Muscle of arm (tissue), 12 donors: ENCODE measurements around the gene ZNF615. TPM values are rescaled to one million over a fixed set of nuclear protein-coding genes. Genes with fewer than 3 reads are reported as not detected.
A peak's percentile ranks its signal among the peaks of the same experiment; 100 is the strongest.
"Not testable (repeated sequence)": the region's sequence is repeated elsewhere in the genome, so short reads cannot be mapped to it uniquely, and the experiment has no call there.

ENCODE experiments used
- DNase-seq: peaks from one replicate; pipeline ENCODE4 v3.0.0-alpha.2; 2013
- polyA plus RNA-seq, 12 donors: library from polyadenylated mRNA; unstranded; fragments of 120-200 nt; gene quantifications; one replicate each; pipeline ENCODE4 v1.2.1, GENCODE V29; 2013; ENCODE audit not compliant: insufficient read length in 12 of 12

ZNF615 gene
- polyA plus RNA-seq, 12 donors: 8.0 to 13.8 (median 11.3) TPM; not detected in 1

DNA sequence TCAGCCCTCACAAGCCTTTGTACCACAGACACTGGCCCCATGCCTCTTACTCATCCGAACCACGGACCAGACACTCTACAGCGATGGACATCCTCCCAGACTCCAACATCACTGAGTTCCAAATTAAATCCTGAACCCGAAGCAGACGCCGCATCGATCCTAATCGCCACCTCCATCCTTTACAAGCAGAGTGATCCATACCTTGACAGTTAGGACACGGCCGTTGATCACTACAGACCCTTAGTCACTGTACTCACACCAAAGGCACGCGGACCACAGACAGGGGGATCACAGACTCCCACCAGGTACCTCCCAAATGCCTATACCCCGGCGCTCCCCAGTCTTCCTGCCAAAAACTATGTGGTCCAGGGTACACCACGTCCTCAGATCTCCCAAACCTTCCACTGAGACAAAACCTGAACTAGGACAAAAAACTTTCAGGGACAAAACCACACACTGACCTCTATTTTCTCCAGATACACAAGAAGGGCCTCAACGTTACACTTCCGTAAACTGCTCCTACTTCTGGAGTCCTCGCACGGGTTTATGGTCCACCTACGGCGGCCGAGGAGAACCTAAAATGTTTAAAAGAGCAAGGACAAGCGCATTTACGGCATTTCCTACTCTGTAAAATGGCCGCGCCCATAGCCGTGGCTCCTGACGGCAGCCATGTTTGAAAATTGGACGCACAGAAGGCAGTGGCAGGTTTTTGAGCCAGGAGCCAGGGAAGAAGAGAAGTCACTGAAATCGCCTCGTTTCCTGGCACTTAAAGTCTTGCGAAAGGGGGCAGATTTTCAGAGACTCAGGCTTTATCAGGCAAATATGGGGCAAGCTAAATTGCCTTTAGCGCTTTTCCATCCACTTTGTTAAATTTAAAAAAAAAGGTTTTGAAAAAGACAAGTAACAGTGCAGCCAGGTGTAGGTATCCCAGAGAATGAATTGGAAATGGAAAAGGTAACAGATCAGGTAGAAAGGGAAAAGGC lies 21.4 kb downstream of the ZNF615 start, which contains the start of gene ZNF350:
Gene ZNF350, minus strand, starts transcription at position 532 of the 983 bp plus-strand sequence. CDS start 12,480 bp downstream, outside the sequence.
- peak; percentile 95 for DNase-seq

GRCh38 chr19:51983361-51983760 lies 24.6 kb downstream of the ZNF615 start:
- DNase-seq: no peak

GRCh38 chr19:51980926-51981325 lies 27.1 kb downstream of the ZNF615 start:
- DNase-seq: not testable (repeated sequence)

- DNase-seq: no peak
Observed at GRCh38 chr19:51980116-51980736, 27.8 kb downstream of the ZNF615 start.

DNA sequence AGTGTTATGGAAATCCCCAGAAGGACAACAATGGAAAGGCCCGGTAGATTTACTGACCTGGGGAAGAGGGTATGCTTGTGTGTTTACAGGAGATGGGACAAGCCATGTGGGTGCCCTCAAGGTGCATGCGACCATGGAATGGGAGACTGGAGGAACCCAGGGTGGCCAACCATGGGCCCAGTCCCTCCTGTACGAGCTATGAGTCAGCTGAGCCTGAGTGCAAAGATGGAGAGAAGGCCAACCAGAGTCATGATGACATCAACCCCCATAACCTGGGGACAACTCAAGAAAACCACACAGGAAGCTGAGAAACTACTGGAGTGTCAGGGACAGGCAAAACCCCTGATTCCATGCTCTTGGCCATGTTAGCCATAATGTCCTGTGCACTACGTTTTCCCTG lies 29.1 kb downstream of the ZNF615 start:
- no peak for DNase-seq

DNA sequence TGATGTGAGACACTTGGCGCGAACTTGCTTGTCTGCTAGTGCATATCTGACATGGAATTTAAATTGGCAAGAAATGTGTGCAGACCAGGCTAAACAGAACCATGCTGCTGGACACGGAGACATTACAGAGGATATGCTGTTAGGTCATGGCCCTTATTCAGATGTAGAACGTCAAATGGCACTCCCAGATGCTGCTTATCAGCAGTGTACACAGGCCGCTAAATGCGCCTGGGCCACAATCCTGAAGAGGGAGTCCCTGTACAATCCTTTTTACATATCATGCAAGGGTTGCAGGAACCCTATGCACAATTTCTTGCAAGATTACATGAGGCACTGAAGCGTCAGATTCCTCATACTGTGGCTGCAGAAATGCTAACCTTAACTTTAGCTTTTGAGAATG lies 30.7 kb downstream of the ZNF615 start:
- DNase-seq: no peak

DNA sequence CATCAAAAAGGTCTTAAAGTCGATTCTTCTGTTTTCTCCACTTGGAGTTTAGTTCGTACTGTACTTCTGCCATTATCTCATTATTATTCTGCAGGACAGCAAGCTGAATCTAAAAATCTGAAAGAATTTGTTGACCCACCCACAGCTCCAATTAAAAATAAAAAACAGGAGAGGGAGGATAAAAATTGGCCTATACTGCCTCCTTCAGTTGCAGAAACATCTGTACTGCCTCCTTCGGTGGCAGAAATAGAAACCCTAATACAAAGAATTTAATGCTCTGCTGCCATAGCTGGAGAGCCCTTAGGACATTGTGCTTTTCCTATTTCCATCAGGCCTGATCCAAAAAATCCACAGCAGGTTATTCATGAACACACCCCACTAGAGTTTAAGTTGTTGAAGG lies 31.2 kb downstream of the ZNF615 start:
- DNase-seq: no peak

GRCh38 chr19:51975787-51976186 lies 32.2 kb downstream of the ZNF615 start:
- DNase-seq: not testable (repeated sequence)

GRCh38 chr19:51971624-51972023 lies 36.4 kb downstream of the ZNF615 start:
- DNase-seq: no peak

DNA sequence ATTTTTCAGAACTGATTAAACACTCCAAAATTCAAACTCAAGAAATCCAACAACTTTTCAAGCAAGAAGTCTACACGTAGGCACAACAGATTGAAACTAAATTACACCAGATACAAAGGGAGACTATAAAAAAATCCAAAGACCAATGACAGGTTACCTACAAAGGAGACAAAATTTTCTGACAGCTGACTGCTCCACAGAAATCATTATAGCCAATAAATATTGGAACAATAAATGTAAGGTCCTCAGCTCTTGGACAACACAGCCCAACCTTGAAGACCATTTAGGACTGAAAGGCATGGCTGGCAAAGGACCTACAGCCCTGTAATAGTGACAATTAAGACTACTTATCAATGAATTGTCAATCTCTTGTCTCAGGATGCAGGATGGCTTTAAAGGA lies 37.3 kb downstream of the ZNF615 start:
- DNase-seq: no peak

- DNase-seq: no peak
Observed at GRCh38 chr19:51965583-51965982, 42.4 kb downstream of the ZNF615 start.

- not testable (repeated sequence) for DNase-seq
Observed at GRCh38 chr19:51960621-51961233, 47.3 kb downstream of the ZNF615 start.

DNA sequence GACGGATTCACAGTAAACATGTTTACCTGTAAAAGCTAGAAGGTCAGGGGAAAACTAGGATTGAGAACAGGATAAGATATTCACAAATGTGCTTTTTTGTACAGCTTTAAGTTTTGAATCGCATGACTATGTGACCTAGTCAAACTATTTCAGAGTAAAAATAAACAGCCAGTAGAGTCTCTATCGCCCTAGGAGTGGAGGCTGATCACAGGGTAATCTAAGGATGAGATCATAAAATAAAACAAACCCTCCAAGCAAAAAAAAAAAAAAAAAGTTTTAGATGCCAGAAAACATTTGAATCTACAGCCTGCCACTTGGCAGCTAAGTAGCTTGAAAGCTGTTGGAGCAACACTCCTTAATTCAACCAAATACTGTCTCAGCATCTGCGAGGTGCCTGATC lies 48.2 kb downstream of the ZNF615 start:
- no peak for DNase-seq

- DNase-seq: not testable (repeated sequence)
Observed at GRCh38 chr19:51957846-51958245, 50.2 kb downstream of the ZNF615 start.

- DNase-seq: peak; percentile 71
Observed at GRCh38 chr19:51948975-51949374, 59.0 kb downstream of the ZNF615 start.

GRCh38 chr19:51946602-51947001 lies 61.4 kb downstream of the ZNF615 start:
- no peak for DNase-seq

DNA sequence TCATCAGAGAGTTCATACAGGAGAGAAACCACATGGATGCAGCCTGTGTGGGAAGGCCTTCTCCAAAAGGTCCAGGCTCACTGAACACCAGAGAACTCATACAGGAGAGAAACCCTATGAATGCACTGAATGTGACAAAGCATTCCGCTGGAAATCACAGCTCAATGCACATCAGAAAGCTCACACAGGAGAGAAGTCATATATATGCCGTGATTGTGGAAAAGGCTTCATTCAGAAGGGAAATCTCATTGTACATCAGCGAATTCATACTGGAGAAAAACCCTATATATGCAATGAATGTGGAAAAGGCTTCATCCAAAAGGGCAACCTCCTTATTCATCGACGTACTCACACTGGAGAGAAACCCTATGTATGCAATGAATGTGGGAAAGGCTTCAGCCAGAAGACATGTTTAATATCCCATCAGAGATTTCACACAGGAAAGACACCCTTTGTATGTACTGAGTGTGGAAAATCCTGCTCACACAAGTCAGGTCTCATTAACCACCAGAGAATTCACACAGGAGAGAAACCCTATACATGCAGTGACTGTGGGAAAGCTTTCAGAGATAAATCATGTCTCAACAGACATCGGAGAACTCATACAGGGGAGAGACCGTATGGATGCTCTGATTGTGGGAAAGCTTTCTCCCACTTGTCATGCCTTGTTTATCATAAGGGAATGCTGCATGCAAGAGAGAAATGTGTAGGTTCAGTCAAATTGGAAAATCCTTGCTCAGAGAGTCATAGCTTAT lies 63.0 kb downstream of the ZNF615 start:
- DNase-seq: no peak
